H54 (cell line): ENCODE data around the gene AGFG1.
"Not testable (repeated sequence)": the region's sequence is repeated elsewhere in the genome, so short reads cannot be mapped to it uniquely, and the experiment has no call there.

ENCODE experiments used
- DNase-seq: peaks from one replicate; pipeline ENCODE4 v3.0.0; 2011; ENCODE audit warnings: low spot score, mixed read lengths; ENCODE audit not compliant: insufficient read length
- FAIRE-seq: peaks from 3 replicates; lab custom pipeline; 2011; peaks lifted over from hg19 to GRCh38; lab: Jason Lieb, UNC
- POLR2A ChIP-seq: IDR thresholded peaks from 2 replicates; pipeline ENCODE4 v1.6.1; 2011; ENCODE audit warnings: low read depth, mild to moderate bottlenecking, low read length

Gene AGFG1

GRCh38 chr2:227576812-227577211, 104.9 kb downstream of the AGFG1 start:
- DNase-seq (no peak), FAIRE-seq (no peak)
- no peak for TF ChIP-seq POLR2A

- no peak for FAIRE-seq
- DNase-seq: no peak
- TF ChIP-seq POLR2A: no peak
Observed at GRCh38 chr2:227577555-227577954, 105.6 kb downstream of the AGFG1 start.

GRCh38 chr2:227578642-227579041, 106.7 kb downstream of the AGFG1 start:
- FAIRE-seq (no peak), DNase-seq (no peak)

GRCh38 chr2:227579791-227580190, 107.8 kb downstream of the AGFG1 start:
- no peak for FAIRE-seq
- no peak for DNase-seq
- no peak for TF ChIP-seq POLR2A

More at GRCh38 chr2:227578642-227579041, 106.7 kb downstream of the AGFG1 start:
- TF ChIP-seq POLR2A: no peak

- TF ChIP-seq POLR2A: no peak
- FAIRE-seq: no peak
- no peak for DNase-seq
Observed at GRCh38 chr2:227582369-227582768, 110.4 kb downstream of the AGFG1 start.

- FAIRE-seq: no peak
- no peak for TF ChIP-seq POLR2A
- no peak for DNase-seq
Observed at GRCh38 chr2:227592694-227593387, 120.9 kb downstream of the AGFG1 start.

GRCh38 chr2:227595797-227596196, 123.8 kb downstream of the AGFG1 start:
- FAIRE-seq (no peak), DNase-seq (no peak)
- no peak for TF ChIP-seq POLR2A

GRCh38 chr2:227597036-227597435, 125.1 kb downstream of the AGFG1 start:
- TF ChIP-seq POLR2A: no peak
- FAIRE-seq (no peak), DNase-seq (no peak)

GRCh38 chr2:227597998-227598397, 126.0 kb downstream of the AGFG1 start:
- no peak for TF ChIP-seq POLR2A
- DNase-seq (no peak), FAIRE-seq (no peak)

- DNase-seq, FAIRE-seq: not testable (repeated sequence)
Observed at GRCh38 chr2:227598835-227599503, 127.0 kb downstream of the AGFG1 start, which contains the start of gene SCYGR2. TSS of gene SCYGR2 (plus strand) at chr2:227598893. CDS start at chr2:227598893, 0 bp downstream.

- no peak for TF ChIP-seq POLR2A
- FAIRE-seq: no peak
- DNase-seq: no peak
Observed at GRCh38 chr2:227602358-227602757, 130.4 kb downstream of the AGFG1 start.

- no peak for FAIRE-seq
- no peak for TF ChIP-seq POLR2A
- no peak for DNase-seq
Observed at GRCh38 chr2:227606476-227606875, 134.5 kb downstream of the AGFG1 start.

GRCh38 chr2:227607941-227608340, 136.0 kb downstream of the AGFG1 start:
- TF ChIP-seq POLR2A: no peak
- no peak for DNase-seq
- FAIRE-seq: no peak

- DNase-seq: no peak
- TF ChIP-seq POLR2A: no peak
- no peak for FAIRE-seq
Observed at GRCh38 chr2:227608561-227609338, 136.8 kb downstream of the AGFG1 start.

GRCh38 chr2:227610123-227610522, 138.2 kb downstream of the AGFG1 start:
- DNase-seq: no peak

More at GRCh38 chr2:227610123-227610522, 138.2 kb downstream of the AGFG1 start:
- FAIRE-seq: no peak
- TF ChIP-seq POLR2A: no peak
